ENCODE data around the gene RASD2.

DNA sequence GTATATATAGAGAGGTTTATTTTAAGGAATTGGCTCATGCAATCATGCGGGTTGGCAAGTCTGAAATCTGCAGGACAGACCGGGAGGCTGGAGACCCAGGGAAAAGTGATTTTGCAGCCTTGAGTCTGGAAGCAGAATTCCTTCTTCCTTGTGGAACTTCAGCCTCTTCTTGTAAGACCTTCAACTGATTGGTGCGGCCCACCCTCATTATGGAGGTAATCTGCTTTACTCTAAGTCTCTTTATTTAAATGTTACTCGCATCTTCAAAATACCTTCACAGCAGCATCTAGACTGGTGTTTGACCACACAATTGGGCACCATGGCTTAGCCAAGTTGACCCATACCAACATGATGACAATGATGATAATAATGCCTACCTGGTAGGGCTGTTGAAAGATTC, 58.7 kb downstream of the RASD2 start:
- TF ChIP-seq, protein P1, sequence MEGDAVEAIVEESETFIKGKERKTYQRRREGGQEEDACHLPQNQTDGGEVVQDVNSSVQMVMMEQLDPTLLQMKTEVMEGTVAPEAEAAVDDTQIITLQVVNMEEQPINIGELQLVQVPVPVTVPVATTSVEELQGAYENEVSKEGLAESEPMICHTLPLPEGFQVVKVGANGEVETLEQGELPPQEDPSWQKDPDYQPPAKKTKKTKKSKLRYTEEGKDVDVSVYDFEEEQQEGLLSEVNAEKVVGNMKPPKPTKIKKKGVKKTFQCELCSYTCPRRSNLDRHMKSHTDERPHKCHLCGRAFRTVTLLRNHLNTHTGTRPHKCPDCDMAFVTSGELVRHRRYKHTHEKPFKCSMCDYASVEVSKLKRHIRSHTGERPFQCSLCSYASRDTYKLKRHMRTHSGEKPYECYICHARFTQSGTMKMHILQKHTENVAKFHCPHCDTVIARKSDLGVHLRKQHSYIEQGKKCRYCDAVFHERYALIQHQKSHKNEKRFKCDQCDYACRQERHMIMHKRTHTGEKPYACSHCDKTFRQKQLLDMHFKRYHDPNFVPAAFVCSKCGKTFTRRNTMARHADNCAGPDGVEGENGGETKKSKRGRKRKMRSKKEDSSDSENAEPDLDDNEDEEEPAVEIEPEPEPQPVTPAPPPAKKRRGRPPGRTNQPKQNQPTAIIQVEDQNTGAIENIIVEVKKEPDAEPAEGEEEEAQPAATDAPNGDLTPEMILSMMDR (IDR thresholded peaks at IDR 0.05), result no peak
- TF ChIP-seq EP300 (IDR thresholded peaks at IDR 0.05), result no peak
